HG03097 (cell line): ENCODE data around the gene ADAMTS13.
"Not testable (repeated sequence)": the region's sequence is repeated elsewhere in the genome, so short reads cannot be mapped to it uniquely, and the experiment has no call there.

ENCODE experiments used
- ATAC-seq: cut with Tn5 transposase; IDR thresholded peaks from one replicate; pipeline ENCODE4 v1.9.1; 2021; ENCODE audit not compliant: unreplicated experiment, low FRiP score

Gene ADAMTS13

DNA sequence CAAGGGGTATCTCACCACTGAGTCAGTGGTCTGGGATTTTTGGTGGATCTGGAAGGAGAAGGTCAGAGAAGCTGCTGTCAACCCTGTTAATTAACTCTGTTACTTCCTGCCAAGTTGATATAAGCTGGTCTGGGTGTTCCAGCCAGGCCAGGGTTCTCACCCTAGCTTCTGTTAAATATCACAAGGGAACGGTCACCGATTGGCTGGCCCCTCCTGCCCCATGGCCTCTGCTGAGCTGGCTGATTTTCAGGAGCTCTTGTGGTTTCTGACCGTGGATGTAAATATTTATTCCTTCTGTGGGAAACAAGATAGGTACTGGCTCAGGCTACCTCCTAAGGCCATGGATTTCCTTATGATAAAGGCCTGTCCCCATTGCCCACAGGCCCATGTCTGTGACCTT lies 1.0 kb downstream of the ADAMTS13 start:
- no peak for ATAC-seq

DNA sequence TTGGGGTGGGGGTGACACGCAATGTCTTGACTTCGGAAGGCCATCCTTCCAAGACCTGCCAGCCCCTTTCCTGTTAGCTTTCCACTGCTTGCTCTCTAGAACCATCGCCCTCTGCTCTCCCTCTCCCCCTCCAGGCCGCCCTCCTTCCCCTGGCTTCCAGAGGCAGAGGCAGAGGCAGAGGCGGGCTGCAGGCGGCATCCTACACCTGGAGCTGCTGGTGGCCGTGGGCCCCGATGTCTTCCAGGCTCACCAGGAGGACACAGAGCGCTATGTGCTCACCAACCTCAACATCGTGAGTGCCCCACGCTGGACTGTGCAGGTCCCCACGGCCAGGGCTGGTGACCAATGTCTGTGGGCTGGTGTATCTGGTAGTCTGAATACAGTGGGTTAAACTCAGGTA lies 2.0 kb downstream of the ADAMTS13 start:
- ATAC-seq, result no peak

DNA sequence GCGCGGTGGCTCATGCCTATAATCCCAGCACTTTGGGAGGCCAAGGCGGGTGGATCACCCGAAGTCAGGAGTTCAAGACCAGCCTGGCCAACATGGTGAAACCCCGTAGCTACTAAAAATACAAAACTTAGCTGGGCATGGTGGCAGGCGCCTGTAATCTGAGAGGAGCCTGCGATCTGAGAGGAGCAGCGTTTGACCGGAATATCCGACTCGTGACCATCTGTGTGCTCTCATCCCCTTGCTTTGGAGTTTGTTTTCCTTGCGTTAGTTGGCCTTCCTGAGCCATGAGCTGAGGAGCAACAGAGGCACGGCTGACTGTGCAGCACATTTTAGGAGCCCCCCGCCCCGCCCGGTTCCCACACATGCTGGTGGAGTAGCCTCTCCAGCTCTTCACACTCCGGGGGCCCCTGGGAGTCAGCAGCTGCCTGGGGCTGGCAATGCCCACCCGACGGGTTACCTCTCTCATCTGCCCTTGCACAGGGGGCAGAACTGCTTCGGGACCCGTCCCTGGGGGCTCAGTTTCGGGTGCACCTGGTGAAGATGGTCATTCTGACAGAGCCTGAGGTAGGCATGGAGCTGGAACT lies 3.0 kb downstream of the ADAMTS13 start:
- no peak for ATAC-seq

DNA sequence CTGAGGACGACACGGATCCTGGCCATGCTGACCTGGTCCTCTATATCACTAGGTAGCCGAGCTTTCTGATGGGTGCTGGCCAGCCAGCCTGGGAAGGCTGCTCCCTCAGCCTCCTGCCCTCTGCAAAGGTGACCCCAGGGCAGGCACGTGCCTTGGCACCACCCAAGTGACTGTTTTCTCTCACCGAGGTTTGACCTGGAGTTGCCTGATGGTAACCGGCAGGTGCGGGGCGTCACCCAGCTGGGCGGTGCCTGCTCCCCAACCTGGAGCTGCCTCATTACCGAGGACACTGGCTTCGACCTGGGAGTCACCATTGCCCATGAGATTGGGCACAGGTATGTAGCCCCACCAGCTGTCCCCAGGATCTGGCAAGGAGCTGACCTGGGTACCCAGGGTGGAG lies 3.8 kb downstream of the ADAMTS13 start:
- ATAC-seq, result no peak

DNA sequence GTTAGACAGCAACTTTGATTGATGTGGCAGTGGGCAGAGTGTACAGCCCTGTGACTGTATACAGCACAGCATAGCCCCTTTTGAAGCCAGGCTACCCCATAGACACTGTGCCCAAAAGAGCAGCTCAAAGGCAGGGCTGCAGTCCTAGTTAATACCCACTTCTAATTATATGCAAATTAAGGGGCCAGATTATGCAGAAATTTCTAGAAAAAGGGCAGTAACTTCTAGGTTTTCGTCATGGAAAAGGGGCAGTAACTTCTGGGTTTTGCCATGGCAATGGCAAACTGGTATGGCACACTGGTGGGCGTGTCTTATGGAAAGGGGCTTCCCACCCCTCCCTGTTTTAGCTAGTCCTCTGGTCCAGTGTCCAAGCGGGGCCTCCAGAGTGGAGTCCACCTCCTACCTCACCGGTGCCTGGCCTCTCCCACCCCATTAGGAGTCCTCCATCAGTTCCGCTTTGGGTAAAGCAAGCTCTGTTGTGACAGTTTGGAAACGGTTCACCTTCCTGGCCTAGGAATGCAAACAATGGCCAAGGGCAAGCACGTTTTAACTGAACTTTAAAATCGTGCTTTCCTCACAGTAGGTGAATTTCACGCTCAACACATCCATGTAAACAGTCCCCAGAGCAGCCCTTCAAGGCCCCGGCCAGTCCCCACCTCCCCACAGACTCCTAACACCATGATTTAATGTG lies 5.6 kb downstream of the ADAMTS13 start:
- ATAC-seq, result no peak

DNA sequence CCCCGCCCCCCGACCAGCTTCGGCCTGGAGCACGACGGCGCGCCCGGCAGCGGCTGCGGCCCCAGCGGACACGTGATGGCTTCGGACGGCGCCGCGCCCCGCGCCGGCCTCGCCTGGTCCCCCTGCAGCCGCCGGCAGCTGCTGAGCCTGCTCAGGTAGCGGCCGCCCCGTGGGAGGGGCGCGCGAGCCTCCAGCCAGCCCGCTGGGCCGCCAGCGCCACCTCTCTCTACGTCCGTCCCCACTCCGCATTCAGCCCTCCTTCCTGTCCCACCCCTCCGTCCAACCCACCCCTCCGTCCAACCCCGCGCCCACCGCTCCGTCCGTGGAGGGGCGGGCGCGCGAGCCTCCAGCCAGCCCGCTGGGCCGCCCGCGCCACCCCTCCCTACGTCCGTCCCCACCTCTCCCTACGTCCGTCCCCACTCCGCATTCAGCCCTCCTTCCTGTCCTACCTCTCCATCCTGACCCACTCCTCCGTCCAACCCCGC lies 6.5 kb downstream of the ADAMTS13 start:
- ATAC-seq, result no peak

DNA sequence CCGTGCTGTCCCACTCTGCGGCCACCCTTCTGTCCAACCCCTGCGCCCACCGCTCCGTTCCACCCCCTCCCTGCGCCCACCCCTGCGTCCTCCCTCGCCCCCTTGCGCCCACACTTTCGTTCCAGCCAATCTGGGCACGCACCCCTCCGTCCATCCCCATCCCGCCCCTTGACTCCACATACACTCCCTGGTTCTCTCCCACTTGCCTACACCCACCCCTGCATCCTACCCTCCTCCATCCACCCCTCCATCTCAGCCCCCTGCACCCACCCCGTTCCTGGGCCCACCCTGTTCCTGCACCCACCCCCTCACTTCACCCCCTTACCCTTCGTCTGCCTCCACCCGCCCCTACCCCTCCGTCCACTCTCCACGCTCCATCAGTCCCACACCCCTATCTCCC lies 7.0 kb downstream of the ADAMTS13 start:
- no peak for ATAC-seq

DNA sequence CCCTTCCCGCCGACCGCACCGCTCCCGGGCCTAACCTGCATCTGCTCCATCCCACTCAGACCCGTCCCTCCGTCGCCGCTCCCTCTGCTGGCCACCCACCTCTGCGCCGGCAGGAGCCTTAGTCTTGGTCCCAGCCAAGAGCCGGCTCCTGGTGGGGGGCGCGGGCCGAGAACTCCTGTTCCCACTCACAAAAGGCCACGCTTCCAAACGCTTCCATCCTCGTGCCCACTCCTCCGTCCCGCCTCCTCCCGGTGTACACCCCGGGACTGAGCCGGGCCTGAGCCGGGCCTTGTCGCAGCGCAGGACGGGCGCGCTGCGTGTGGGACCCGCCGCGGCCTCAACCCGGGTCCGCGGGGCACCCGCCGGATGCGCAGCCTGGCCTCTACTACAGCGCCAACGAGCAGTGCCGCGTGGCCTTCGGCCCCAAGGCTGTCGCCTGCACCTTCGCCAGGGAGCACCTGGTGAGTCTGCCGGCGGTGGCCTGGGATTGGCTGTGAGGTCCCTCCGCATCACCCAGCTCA lies 7.5 kb downstream of the ADAMTS13 start:
- no peak for ATAC-seq

DNA sequence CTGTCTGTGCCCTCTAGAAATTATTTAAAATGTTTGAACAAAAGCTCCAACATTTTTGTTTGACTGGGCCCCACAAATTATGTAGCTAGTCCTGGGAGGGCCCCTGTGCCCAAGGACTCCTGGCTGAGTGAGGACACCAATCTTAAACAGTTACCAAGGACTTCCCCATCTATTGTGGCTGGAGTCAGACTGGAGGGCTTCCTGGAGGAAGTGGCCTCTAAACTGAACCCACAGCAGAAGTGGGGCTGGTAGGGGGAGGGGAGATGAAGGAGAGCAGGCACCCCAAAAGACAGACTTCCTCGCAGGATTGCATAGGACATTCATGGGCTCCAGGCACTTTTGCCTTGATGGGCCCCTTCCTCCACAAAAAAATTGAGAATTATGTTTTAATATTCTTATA lies 8.1 kb downstream of the ADAMTS13 start:
- ATAC-seq, result no peak

DNA sequence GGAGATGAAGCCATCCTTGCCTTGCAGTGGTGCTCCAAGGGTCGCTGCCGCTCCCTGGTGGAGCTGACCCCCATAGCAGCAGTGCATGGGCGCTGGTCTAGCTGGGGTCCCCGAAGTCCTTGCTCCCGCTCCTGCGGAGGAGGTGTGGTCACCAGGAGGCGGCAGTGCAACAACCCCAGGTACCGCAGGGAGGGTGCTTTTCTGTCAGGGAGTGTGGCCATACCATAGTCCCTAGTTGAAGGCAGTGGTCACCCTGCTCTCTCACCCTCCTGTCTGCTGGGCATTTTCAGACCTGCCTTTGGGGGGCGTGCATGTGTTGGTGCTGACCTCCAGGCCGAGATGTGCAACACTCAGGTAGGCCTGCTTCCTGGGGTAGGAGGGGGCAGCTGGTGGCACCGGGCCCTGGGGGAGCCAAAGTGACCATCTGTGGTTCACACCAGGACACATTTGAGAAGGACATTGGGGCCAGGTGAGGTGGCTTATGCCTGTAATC lies 11.2 kb downstream of the ADAMTS13 start:
- ATAC-seq, result no peak

DNA sequence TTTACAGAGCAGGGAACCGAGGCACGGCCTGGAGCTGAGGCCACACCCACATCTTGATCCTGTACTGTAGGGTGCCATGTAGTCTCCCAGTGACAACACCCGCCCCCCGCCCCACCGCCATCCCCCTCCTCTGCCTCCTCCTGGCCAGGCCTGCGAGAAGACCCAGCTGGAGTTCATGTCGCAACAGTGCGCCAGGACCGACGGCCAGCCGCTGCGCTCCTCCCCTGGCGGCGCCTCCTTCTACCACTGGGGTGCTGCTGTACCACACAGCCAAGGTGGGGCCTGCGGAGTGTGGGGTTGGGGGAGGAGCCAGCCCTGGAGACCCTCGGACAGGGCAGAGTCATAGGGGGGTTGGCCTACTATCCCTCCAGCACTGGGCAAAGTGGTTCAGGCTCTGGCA lies 14.5 kb downstream of the ADAMTS13 start:
- ATAC-seq, result no peak

DNA sequence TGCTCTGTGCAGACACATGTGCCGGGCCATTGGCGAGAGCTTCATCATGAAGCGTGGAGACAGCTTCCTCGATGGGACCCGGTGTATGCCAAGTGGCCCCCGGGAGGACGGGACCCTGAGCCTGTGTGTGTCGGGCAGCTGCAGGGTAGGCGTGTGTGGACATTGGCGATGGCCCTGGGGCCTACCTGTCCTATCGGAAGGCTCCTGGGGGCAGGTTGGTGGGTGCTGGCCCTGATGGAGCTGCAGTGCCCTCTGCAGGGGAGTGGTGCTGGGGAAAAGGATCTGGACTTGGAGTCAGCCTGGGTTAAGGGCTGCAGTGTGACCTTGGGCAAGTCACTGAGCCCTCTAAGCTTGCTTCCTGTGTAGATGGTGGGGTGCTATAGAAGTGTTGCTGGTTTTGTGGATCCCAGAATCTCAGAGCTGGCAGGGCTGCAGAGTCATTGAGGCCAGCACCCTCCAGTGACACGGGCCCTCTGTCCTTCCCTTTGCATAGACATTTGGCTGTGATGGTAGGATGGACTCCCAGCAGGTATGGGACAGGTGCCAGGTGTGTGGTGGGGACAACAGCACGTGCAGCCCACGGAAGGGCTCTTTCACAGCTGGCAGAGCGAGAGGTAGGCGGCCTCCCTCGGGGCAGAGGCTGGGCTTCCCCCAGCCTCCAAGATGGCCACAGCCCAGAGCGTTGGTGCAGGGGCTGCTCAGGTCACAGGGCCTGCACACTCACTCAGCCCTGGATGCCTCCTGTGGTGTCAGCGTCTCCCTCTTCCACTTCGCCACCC lies 15.8 kb downstream of the ADAMTS13 start:
- no peak for ATAC-seq

DNA sequence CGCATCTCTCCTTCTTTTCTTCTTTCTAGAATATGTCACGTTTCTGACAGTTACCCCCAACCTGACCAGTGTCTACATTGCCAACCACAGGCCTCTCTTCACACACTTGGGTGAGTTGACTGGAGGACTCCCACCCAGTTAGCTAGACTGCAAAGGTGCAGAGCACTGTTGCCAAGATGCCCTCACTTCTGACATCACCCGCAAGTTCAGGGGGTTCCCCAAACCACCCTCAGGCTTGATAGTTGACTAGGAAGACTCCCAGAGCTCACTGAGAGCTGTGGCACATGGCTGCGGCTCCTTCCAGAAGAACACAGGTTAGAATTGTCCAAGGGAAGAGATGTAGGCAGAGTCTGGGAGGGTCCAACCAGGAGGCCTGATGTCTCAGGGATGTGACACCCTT lies 17.2 kb downstream of the ADAMTS13 start:
- ATAC-seq, result no peak

DNA sequence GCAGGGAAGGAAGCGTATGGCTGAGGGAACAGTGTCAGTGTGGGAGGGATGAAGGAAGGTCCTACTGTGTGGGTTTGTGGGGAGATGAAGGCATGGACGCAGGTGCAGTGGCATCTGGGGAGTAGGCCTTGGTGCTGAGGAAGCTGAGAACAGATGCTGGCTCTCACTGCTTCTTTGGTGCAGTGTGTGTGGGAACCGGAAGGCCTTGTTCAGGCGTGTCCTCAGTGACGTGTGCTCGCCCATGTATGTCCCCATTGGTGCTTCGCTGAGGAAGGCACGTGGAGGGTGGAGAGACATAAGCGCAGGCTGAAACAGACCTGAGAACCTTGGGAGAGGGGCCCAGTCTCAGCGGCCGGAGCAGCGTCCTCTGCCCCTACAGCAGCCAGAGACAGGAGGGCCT lies 18.7 kb downstream of the ADAMTS13 start:
- ATAC-seq, result no peak

DNA sequence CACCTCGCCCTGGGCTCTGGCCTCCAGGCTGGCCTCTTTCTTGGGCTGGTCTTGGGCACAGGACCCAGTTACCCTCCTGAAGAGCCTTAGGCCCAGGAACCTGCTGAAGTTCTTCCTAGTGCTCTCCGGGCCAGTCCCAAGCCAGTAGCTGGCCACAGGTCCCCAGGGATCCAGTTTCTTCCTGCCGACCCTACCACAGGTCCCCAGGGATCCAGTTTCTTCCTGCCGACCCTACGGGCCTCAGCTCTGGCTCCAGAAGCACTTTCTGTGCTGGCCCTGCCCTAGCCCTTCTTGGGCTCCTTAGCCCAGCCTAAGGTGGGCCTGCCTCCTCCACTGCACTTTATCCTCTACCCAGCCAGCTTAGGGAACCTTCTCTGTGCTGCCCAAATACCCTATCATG lies 19.4 kb downstream of the ADAMTS13 start:
- ATAC-seq, result no peak

DNA sequence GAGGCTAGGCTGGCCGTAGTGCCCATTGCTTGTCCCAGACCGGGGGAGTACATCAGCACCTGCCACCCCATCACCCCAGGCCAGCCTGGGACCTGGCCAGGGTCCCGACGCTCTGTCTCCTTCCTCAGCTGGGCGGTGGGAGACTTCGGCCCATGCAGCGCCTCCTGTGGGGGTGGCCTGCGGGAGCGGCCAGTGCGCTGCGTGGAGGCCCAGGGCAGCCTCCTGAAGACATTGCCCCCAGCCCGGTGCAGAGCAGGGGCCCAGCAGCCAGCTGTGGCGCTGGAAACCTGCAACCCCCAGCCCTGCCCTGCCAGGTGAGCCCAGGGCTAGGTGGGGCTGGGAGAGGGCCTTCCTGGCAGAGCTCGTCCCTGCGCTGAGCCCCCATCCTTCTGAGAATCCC lies 21.1 kb downstream of the ADAMTS13 start:
- no peak for ATAC-seq

DNA sequence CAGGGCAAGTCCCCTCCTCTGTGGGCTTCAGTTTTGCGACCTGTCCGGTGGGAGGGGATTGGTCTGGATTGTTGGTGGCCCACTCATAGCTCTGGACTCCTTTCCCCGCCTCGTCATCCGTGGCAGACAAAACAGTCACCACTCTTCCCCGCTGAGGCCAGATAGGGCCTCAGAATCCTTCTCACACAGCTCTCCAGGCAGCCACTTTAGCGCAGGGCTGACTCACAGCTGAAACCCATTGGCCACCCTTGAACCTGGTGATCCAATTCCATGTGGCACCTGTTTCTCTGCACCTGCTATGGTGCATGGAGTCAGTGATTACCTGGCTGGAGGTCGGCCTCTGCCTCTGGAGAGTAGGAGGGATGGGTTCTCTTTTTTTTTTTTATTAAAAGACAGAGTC lies 21.8 kb downstream of the ADAMTS13 start:
- no peak for ATAC-seq

DNA sequence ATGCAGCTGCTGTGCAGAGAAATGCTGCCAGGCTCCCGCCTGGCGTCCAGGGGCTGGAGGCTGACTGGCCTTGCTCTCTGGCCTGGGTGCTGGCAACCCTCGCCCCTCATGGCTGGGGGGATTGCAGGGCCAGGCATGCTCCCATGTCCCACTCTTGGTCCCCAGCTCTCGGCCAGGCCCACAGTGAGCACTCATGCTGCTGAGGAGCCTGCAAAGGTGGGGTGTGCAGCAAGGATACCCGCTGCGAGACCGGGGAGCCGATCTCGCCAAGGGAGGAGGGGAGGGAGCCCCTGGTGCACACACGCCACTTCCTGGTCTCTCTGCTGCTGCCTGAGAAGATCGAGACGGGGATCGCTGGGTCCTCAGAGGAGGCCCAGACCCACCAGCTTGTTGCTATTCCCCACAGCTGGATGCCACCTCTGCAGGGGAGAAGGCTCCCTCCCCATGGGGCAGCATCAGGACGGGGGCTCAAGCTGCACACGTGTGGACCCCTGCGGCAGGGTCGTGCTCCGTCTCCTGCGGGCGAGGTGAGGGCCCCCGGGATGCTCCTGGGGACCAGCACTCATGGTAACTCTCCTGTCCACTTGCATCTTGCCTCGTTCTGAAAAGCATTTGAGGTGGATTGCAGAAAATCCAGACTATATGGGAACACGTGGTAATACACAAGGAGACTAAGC lies 23.3 kb downstream of the ADAMTS13 start:
- ATAC-seq, result no peak

DNA sequence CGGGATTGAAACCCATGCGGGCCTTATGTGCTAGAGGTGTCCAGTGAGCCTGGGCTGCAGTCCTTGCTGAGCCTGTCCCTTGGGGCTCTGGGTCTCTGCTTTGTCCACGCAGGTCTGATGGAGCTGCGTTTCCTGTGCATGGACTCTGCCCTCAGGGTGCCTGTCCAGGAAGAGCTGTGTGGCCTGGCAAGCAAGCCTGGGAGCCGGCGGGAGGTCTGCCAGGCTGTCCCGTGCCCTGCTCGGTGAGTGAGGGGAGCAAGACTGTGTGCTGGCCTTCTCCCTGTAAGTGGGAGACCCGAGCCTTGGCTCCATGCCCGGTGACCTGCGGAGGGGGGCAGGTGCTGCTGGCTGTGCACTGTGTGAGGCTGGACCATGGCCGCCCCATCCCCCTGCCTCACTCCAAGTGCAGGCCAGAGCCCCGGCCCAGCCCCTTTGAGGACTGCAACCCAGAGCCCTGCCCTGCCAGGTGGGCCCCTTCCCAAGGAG lies 26.4 kb downstream of the ADAMTS13 start:
- no peak for ATAC-seq

DNA sequence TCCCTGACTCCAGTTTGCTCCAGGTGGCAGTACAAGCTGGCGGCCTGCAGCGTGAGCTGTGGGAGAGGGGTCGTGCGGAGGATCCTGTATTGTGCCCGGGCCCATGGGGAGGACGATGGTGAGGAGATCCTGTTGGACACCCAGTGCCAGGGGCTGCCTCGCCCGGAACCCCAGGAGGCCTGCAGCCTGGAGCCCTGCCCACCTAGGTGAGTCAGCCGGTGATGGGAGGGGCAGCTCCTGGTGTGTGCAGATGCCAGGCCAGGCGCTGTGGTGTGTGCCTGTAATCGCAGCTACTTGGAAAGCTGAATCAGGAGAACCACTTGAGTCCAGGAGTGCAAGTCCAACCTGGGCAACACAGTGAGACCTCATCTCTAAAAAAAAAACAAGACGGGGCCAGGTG lies 27.6 kb downstream of the ADAMTS13 start:
- ATAC-seq, result no peak

DNA sequence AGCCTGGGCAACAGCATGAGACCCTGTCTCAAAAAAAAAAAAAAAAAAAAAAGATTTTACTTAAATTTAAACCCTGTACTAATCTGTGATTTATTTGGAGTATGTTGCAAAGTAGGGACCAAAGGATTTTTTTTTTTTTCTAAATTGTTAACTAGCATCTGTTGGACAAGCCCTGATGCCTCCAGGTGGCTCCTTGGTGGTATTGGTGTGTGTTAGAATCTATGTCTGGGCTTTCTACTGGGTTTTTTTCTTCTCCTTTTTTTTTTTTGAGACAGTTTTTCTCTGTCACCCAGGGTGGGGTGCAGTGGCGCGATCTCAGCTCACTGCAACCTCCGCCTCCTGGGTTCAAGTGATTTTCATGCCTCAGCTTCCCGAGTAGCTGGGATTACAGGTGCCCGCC lies 29.7 kb downstream of the ADAMTS13 start:
- not testable (repeated sequence) for ATAC-seq
